ENCODE data around the gene ZSCAN22. TPM values are rescaled to one million over a fixed set of nuclear protein-coding genes. Genes with fewer than 3 reads are reported as not detected.
A peak's percentile ranks its signal among the peaks of the same experiment; 100 is the strongest.

Gene ZSCAN22
- total and polyA plus RNA-seq, 2 of the 13 experiments (the other 11 are each of a cell fraction or from before 2014, with no cell fraction given): 2.5 to 3.5 TPM

- TF ChIP-seq MXD3 (CRISPR knock-in tag; IDR thresholded peaks at IDR 0.05): no peak
- TF ChIP-seq POLR2A (IDR thresholded peaks at IDR 0.05; ENCODE audit: insufficient read depth in 1 of 2, low read depth in 2 of 2, low read length in 2 of 2): no peak
- no peak for TF ChIP-seq ZNF354B (CRISPR knock-in tag; IDR thresholded peaks at IDR 0.05)
- no peak for TF ChIP-seq DBP (CRISPR knock-in tag; IDR thresholded peaks at IDR 0.05; ENCODE audit: not compliant biosample characterization)
- no peak for TF ChIP-seq ZFAT (CRISPR knock-in tag; conservative IDR thresholded peaks at IDR 0.05)
- peak; percentile 47 for TF ChIP-seq BORCS8-MEF2B (CRISPR knock-in tag; IDR thresholded peaks at IDR 0.05)
- peak; percentile 73; the same call in 1 of the 2 replicates for TF ChIP-seq ZXDC (CRISPR knock-in tag; IDR thresholded peaks at IDR 0.05)
- peak; percentile 48; the same call in 1 of the 2 replicates for TF ChIP-seq ZNF737 (CRISPR knock-in tag; IDR thresholded peaks at IDR 0.05; ENCODE audit: borderline replicate concordance)
- TF ChIP-seq HOXA3 (CRISPR knock-in tag; IDR thresholded peaks at IDR 0.05): peak; percentile 43; the same call in 1 of the 2 replicates
- TF ChIP-seq PCBP2 (optimal IDR thresholded peaks at IDR 0.05; ENCODE audit: low read depth, low read length, poor library complexity, severe bottlenecking): no peak
- TF ChIP-seq NFATC3 (CRISPR knock-in tag; IDR thresholded peaks at IDR 0.05): no peak
- 0 out of 2 replicates have a peak, but pooled peaks have one; percentile 49 for TF ChIP-seq ZNF530 (CRISPR knock-in tag; IDR thresholded peaks at IDR 0.05; ENCODE audit: low read depth)
- no peak for TF ChIP-seq ZBTB37 (CRISPR knock-in tag; IDR thresholded peaks at IDR 0.05)
- no peak for TF ChIP-seq POLR2AphosphoS5 (IDR thresholded peaks at IDR 0.05; ENCODE audit: low read depth, low read length)
- TF ChIP-seq HOXA9 (CRISPR knock-in tag; IDR thresholded peaks at IDR 0.05; ENCODE audit: borderline replicate concordance): no peak
- TF ChIP-seq ZNF33A (CRISPR knock-in tag; IDR thresholded peaks at IDR 0.05; ENCODE audit: borderline replicate concordance): no peak
- no peak for TF ChIP-seq ZNF761 (CRISPR knock-in tag; conservative IDR thresholded peaks at IDR 0.05)
- TF ChIP-seq NR0B2 (CRISPR knock-in tag; IDR thresholded peaks at IDR 0.05): 0 out of 2 replicates have a peak, but pooled peaks have one; percentile 18
- no peak for TF ChIP-seq AGO1 (IDR thresholded peaks at IDR 0.05; ENCODE audit: low read depth, low read length, poor library complexity, severe bottlenecking)
- TF ChIP-seq ZBTB14 (CRISPR knock-in tag; IDR thresholded peaks at IDR 0.05): no peak
- TF ChIP-seq ZNF101 (CRISPR knock-in tag; IDR thresholded peaks at IDR 0.05; ENCODE audit: borderline replicate concordance, low read depth): no peak
These were observed 27.1 kb downstream of the ZSCAN22 start (continued) for GRCh38 chr19:58353717-58354477.
